A673 (cell line): ENCODE measurements around the gene NUDCD3.

Experiments
- EZH2 ChIP-seq: fragments of 200-600 bp; sonication (generic); IDR thresholded peaks from 2 replicates; pipeline ENCODE4 v1.6.1; 2017; ENCODE audit warnings: borderline replicate concordance, low read depth, mild to moderate bottlenecking, mixed read lengths, antibody characterized with exemption, low read length; ENCODE audit not compliant: poor library complexity, severe bottlenecking
- TF ChIP-seq, protein P1 (sequence below): fragments of 300-800, 200-600 bp; sonication (generic); conservative IDR thresholded peaks from 2 replicates; pipeline ENCODE4 v1.5.1; 2017; ENCODE audit warnings: low read depth, mild to moderate bottlenecking, antibody characterized with exemption, low read length, moderate library complexity, mixed read lengths

DNA sequence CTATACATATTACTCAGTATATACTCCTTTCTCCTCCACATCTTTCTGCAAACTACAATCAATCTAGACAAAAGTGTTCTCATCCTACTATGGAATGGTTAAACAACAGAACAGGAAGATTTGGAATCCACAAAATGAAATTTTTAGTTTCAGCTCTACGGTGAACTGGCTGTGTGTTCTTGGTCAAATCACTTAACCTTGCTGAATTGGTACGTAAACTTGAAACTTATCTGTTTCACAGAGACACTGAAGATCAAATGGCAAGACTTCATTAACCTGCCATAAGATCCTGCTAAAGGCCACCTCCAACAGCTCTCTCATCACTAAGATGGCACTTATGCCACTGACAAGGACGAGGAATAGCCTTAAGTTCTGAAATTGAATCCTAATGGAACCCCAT, 1.5 kb downstream of the NUDCD3 start:
- no peak for TF ChIP-seq EZH2
- TF ChIP-seq, protein P1, sequence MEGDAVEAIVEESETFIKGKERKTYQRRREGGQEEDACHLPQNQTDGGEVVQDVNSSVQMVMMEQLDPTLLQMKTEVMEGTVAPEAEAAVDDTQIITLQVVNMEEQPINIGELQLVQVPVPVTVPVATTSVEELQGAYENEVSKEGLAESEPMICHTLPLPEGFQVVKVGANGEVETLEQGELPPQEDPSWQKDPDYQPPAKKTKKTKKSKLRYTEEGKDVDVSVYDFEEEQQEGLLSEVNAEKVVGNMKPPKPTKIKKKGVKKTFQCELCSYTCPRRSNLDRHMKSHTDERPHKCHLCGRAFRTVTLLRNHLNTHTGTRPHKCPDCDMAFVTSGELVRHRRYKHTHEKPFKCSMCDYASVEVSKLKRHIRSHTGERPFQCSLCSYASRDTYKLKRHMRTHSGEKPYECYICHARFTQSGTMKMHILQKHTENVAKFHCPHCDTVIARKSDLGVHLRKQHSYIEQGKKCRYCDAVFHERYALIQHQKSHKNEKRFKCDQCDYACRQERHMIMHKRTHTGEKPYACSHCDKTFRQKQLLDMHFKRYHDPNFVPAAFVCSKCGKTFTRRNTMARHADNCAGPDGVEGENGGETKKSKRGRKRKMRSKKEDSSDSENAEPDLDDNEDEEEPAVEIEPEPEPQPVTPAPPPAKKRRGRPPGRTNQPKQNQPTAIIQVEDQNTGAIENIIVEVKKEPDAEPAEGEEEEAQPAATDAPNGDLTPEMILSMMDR = no peak
